Left kidney (tissue), 2 donors: ENCODE results near the gene LPO. TPM values are rescaled to one million over a fixed set of nuclear protein-coding genes. Genes with fewer than 3 reads are reported as not detected.
A peak's percentile ranks its signal among the peaks of the same experiment; 100 is the strongest.

Experiments used
- DNase-seq: peaks from one replicate; pipeline ENCODE4 v3.0.0-alpha.2; 2013
- polyA plus RNA-seq: library from polyadenylated mRNA; unstranded; fragments of 120-200 nt; gene quantifications from one replicate; pipeline ENCODE4 v1.2.1, GENCODE V29; 2013; ENCODE audit not compliant: insufficient read length

LPO gene
- polyA plus RNA-seq, 1 donor: 0.17 TPM

- DNase-seq: no peak
These were observed 9.0 kb upstream of the LPO start for GRCh38 chr17:58229384-58229783.

GRCh38 chr17:58229881-58230280, 8.5 kb upstream of the LPO start:
- no peak for DNase-seq

GRCh38 chr17:58231641-58232040, 6.7 kb upstream of the LPO start:
- no peak for DNase-seq

- DNase-seq: no peak
These were observed 5.7 kb upstream of the LPO start for GRCh38 chr17:58232707-58233156.

- no peak for DNase-seq
These were observed 4.8 kb upstream of the LPO start for GRCh38 chr17:58233543-58233942.

- DNase-seq: no peak
These were observed 3.9 kb upstream of the LPO start for GRCh38 chr17:58234512-58234911.

- no peak for DNase-seq
These were observed 2.6 kb upstream of the LPO start for GRCh38 chr17:58235821-58236220.

GRCh38 chr17:58236394-58236793, 2.0 kb upstream of the LPO start:
- DNase-seq: no peak

GRCh38 chr17:58239987-58240386, 1.6 kb downstream of the LPO start:
- DNase-seq: no peak

- no peak for DNase-seq
These were observed 3.9 kb downstream of the LPO start for GRCh38 chr17:58242171-58242784.

- no peak for DNase-seq
These were observed 6.6 kb downstream of the LPO start for GRCh38 chr17:58244963-58245362.

- DNase-seq: no peak
These were observed 7.2 kb downstream of the LPO start for GRCh38 chr17:58245428-58246103.

GRCh38 chr17:58246104-58246740, 7.8 kb downstream of the LPO start:
- DNase-seq: no peak

- no peak for DNase-seq
These were observed 8.4 kb downstream of the LPO start for GRCh38 chr17:58246781-58247180.

GRCh38 chr17:58247511-58248363, 9.4 kb downstream of the LPO start:
- DNase-seq: no peak

- no peak for DNase-seq
These were observed 10.5 kb downstream of the LPO start for GRCh38 chr17:58248955-58249269.

- peak; percentile 72 for DNase-seq
These were observed 11.1 kb downstream of the LPO start for GRCh38 chr17:58249270-58250133.

- no peak for DNase-seq
These were observed 12.1 kb downstream of the LPO start for GRCh38 chr17:58250344-58251011.

GRCh38 chr17:58252141-58252540, 13.8 kb downstream of the LPO start:
- DNase-seq: no peak

GRCh38 chr17:58253082-58253481, 14.7 kb downstream of the LPO start:
- no peak for DNase-seq

GRCh38 chr17:58254803-58255202, 16.4 kb downstream of the LPO start:
- no peak for DNase-seq
